GM10266 (cell line): ENCODE data around the gene POLR2E.

Source experiments
- DNase-seq: peaks from one replicate; pipeline ENCODE4 v3.0.0; 2012; ENCODE audit errors: extremely low spot score
- TF ChIP-seq, protein P1 (sequence below): IDR thresholded peaks from 2 replicates; pipeline ENCODE4 v1.5.1; 2012; ENCODE audit warnings: mild to moderate bottlenecking, low read depth; ENCODE audit not compliant: control insufficient read depth, insufficient read depth; ENCODE audit errors: missing control alignments

POLR2E gene

DNA sequence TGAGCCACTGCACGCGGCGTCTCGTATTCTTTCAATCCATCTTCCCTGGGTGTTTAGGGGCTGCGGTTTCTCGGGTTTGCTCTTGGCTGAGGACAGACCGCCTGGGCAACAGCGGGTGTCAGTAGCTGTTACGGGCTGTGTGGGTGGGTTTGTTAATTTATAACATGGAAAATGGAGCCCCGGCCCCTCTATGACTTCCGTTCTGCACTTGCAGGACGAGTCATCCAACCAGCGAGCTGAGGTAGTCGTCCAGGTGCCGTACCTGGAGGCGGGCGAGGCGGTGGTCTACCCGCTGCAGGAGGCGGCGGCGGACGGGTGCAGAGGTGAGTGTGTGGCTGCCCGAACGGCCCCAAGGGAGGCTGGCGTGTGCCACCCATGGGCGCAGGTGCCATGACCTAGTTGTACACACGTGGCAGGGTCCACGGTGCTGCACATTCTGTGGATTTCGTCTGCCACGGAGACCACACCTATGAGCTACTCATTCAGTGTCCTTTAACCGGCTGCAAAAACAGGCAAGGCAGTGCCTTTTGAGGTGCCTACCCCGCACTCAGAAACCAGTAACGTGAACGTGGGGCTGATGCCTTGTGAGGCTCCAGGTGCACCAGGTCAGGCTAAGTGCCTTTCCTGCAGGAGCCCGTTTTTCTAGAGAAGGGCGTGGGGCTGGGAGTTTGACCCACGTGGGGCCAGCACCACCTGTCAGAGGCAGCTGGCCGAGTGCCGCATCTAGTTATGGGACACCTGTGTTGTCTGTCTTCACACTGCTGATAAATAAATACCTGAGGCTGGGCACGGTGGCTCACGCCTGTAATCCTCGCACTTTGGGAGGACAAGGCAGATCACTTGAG, 10.9 kb downstream of the POLR2E start:
- TF ChIP-seq, protein P1, sequence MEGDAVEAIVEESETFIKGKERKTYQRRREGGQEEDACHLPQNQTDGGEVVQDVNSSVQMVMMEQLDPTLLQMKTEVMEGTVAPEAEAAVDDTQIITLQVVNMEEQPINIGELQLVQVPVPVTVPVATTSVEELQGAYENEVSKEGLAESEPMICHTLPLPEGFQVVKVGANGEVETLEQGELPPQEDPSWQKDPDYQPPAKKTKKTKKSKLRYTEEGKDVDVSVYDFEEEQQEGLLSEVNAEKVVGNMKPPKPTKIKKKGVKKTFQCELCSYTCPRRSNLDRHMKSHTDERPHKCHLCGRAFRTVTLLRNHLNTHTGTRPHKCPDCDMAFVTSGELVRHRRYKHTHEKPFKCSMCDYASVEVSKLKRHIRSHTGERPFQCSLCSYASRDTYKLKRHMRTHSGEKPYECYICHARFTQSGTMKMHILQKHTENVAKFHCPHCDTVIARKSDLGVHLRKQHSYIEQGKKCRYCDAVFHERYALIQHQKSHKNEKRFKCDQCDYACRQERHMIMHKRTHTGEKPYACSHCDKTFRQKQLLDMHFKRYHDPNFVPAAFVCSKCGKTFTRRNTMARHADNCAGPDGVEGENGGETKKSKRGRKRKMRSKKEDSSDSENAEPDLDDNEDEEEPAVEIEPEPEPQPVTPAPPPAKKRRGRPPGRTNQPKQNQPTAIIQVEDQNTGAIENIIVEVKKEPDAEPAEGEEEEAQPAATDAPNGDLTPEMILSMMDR, result no peak
- no peak for DNase-seq

DNA sequence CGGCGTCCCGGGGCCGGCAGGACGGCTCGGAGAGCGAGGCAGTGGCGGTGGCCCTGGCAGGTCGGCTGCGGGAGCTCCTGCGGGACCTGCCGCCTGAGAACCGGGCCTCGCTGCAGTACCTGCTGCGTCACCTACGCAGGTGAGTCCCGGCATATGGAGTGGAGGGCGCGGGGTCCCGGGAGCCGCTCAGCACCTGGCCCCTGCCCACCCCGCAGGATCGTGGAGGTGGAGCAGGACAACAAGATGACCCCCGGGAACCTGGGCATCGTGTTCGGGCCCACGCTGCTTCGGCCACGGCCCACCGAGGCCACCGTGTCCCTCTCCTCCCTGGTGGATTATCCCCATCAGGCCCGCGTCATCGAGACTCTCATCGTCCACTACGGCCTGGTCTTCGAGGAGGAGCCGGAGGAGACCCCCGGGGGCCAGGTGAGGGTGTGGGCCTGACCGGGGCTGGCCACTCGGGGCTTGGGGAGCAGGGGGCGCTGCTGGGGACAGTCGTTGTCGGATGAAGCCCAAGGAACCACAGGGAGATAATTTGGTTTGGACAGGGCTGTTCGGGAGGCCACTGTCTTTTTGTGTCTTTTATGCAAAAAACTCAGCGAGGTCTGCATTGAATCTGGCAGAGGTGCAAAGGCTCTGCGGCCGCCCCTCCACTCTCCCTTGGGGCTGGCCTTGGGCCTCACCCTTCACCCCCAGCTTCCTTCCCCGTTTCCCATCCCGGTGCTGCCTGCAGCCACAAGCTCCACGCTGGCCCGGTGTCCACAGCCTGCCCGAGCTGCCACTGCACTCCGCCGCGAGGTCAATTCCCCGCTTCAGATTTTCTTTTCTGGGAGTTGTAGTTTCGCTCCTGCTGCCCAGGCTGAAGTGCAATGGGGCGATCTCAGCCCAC, 12.0 kb downstream of the POLR2E start:
- DNase-seq, result no peak
- TF ChIP-seq, protein P1, result no peak

GRCh38 chr19:1082165-1082927, 12.8 kb downstream of the POLR2E start:
- DNase-seq, result peak; percentile 82
- TF ChIP-seq, protein P1, result no peak

DNA sequence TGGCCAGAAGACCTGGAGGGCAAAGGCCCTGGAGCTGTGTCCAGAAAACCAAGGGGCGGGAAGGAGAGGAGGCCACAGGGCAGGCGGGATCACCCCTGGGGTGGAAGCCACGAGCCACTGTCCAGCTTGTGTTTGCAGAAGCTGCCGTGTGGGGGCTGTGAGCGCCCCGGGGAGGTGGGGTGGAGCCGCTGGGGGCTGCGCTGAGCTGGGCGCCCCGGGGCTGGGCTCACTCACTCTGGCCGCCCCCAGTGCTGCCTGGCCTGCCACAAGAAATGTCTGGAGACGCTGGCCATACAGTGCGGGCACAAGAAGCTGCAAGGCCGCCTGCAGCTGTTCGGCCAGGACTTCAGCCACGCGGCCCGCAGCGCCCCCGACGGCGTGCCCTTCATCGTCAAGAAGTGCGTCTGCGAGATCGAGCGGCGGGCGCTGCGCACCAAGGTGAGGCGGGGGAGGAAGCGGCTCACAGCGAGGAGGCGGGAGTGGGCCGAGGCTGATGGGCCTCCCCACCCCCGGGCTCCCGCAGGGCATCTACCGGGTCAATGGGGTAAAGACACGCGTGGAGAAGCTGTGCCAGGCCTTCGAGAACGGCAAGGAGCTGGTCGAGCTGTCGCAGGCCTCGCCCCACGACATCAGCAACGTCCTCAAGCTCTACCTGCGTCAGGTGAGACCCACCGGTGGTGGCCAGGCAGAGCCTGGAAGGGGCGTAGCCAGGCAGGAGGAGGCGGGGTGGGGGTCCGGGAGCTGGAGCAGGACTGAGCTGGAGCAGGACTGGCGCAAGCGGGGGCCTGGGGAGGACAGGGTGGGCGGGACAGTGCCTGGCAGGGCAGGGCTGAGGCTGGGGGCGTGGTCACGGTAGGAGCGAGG, 13.6 kb downstream of the POLR2E start:
- TF ChIP-seq, protein P1, result no peak
- no peak for DNase-seq

GRCh38 chr19:1080360-1081161, 14.6 kb downstream of the POLR2E start:
- no peak for DNase-seq
- TF ChIP-seq, protein P1, result no peak
